SU-DHL-6 (cell line): Measurements from ENCODE around the gene RPS6KA4.

Experiments
- H2AFZ ChIP-seq: fragments of 200-600 bp; sonication (generic); 2 replicates; pipeline ENCODE4 v1.6.1; 2014; ENCODE audit warnings: low read depth, mild to moderate bottlenecking, moderate library complexity, mixed read lengths, antibody characterized with exemption, low read length; ENCODE audit not compliant: severe bottlenecking
- H3F3A ChIP-seq: fragments of 200-600 bp; shearing (Covaris generic); 2 replicates; pipeline ENCODE4 v1.6.0; 2016; ENCODE audit warnings: antibody characterized with exemption, mild to moderate bottlenecking; ENCODE audit not compliant: insufficient read depth
- H3K27ac ChIP-seq: fragments of 200-600 bp; sonication (generic); 2 replicates; pipeline ENCODE4 v1.5.1; 2016; ENCODE audit warnings: low read depth, mild to moderate bottlenecking, low read length, moderate library complexity, mixed read lengths
- H3K27me3 ChIP-seq: fragments of 200-600 bp; sonication (generic), shearing (Covaris generic); 2 replicates; pipeline ENCODE4 v1.6.0; 2014; ENCODE audit warnings: mild to moderate bottlenecking, low read length
- H3K36me3 ChIP-seq: fragments of 200-600 bp; sonication (generic); 2 replicates; pipeline ENCODE4 v1.6.1; 2014; ENCODE audit warnings: mild to moderate bottlenecking, low read length, mixed read lengths
- H3K4me2 ChIP-seq: fragments of 300-600, 200-600 bp; shearing (Covaris generic), sonication (generic); 2 replicates; pipeline ENCODE4 v1.6.0; 2014; ENCODE audit warnings: low read length, low read depth, mild to moderate bottlenecking; ENCODE audit not compliant: poor library complexity, severe bottlenecking
- H3K4me3 ChIP-seq: fragments of 200-600 bp; sonication (generic); 2 replicates; pipeline ENCODE4 v1.5.1; 2014; ENCODE audit warnings: antibody characterized with exemption, low read length, mild to moderate bottlenecking, mixed read lengths; ENCODE audit not compliant: insufficient read depth, poor library complexity, severe bottlenecking
- H3K79me2 ChIP-seq: fragments of 200-600 bp; sonication (generic); 2 replicates; pipeline ENCODE4 v1.6.1; 2014; ENCODE audit warnings: mild to moderate bottlenecking, low read length, moderate library complexity; ENCODE audit not compliant: insufficient read depth
- H3K9ac ChIP-seq: fragments of 200-600 bp; sonication (generic); 2 replicates; pipeline ENCODE4 v1.7.0; 2014; ENCODE audit warnings: mild to moderate bottlenecking, low read length
- H3K9me2 ChIP-seq: fragments of 200-600 bp; sonication (generic); replicated peaks from 2 replicates; pipeline ENCODE4 v1.6.1; 2014; ENCODE audit warnings: low read length; ENCODE audit not compliant: insufficient read depth
- H3K9me3 ChIP-seq: fragments of 200-600 bp; sonication (generic); 2 replicates; pipeline ENCODE4 v1.6.1; 2014; ENCODE audit warnings: low read length, mixed read lengths; ENCODE audit not compliant: insufficient read depth
- H4K20me1 ChIP-seq: fragments of 200-600 bp; sonication (generic); 2 replicates; pipeline ENCODE4 v1.6.1; 2014; ENCODE audit warnings: low read depth, mild to moderate bottlenecking, antibody characterized with exemption, low read length, moderate library complexity, mixed read lengths
- EZH2phosphoT487 ChIP-seq: fragments of 200-600 bp; sonication (generic), shearing (Covaris generic); conservative IDR thresholded peaks from 2 replicates; pipeline ENCODE4 v1.6.1; 2018; ENCODE audit warnings: mild to moderate bottlenecking, antibody characterized with exemption, low read length, moderate library complexity, mixed read lengths
- TF ChIP-seq, protein P1 (sequence below): fragments of 200-600 bp; sonication (generic); IDR thresholded peaks from one replicate; pipeline ENCODE4 v1.5.1; 2017; ENCODE audit warnings: antibody characterized with exemption, mild to moderate bottlenecking, low read length, moderate library complexity; ENCODE audit not compliant: insufficient read depth, poor library complexity, severe bottlenecking

RPS6KA4 gene

DNA sequence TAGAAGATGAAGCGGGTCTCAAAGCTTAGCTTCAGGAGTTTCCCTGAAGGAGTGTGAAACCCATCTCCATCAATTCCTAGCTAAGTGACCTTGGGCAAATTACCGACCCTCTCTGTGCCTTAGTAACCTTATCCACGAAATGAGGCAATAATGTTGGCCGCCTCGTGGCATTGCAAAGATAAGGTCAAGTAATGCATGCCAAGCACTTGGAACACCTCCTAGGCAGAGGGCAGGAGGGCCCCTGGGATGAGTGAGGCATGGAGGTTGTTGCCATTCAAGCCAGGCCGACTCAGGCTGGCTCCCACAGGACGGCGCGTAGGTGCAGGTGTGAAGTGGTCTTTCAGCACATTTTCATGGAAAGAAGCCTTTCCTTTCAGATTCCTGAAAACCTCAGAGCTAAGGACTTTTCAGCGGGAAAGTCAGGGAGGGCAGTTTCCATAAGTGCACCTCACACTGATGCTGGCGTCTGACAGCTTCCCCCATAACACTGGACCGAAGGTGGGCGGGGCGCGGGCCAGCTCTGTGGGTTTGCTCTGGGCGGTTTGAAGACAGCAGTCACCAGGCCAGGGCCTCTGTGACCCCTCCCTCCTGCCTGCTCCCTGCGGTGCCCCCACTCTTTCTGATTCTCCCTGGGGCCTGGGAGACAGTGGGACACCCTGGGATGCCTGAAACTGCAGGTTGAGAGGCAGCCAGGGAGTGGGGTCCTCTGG, 25.2 kb downstream of the RPS6KA4 start:
- Histone ChIP-seq H2AFZ (no peak overlapping the region), H3K79me2 (no peaks in the 10 kb centered on the region), H3K9me3 (no peaks in the 10 kb centered on the region), H3K9ac (no peak overlapping the region), H3K9me2 (no peaks in the 10 kb centered on the region), H3K27ac (no peak overlapping the region), H3K4me3 (no peak overlapping the region), H3K36me3 (no peaks in the 10 kb centered on the region), H3K27me3 (no peaks in the 10 kb centered on the region), H3F3A (no peaks in the 10 kb centered on the region), H4K20me1 (no peaks in the 10 kb centered on the region), H3K4me2 (no peak overlapping the region)
- TF ChIP-seq EZH2phosphoT487 = no peak
- TF ChIP-seq, protein P1, sequence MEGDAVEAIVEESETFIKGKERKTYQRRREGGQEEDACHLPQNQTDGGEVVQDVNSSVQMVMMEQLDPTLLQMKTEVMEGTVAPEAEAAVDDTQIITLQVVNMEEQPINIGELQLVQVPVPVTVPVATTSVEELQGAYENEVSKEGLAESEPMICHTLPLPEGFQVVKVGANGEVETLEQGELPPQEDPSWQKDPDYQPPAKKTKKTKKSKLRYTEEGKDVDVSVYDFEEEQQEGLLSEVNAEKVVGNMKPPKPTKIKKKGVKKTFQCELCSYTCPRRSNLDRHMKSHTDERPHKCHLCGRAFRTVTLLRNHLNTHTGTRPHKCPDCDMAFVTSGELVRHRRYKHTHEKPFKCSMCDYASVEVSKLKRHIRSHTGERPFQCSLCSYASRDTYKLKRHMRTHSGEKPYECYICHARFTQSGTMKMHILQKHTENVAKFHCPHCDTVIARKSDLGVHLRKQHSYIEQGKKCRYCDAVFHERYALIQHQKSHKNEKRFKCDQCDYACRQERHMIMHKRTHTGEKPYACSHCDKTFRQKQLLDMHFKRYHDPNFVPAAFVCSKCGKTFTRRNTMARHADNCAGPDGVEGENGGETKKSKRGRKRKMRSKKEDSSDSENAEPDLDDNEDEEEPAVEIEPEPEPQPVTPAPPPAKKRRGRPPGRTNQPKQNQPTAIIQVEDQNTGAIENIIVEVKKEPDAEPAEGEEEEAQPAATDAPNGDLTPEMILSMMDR = no peak

DNA sequence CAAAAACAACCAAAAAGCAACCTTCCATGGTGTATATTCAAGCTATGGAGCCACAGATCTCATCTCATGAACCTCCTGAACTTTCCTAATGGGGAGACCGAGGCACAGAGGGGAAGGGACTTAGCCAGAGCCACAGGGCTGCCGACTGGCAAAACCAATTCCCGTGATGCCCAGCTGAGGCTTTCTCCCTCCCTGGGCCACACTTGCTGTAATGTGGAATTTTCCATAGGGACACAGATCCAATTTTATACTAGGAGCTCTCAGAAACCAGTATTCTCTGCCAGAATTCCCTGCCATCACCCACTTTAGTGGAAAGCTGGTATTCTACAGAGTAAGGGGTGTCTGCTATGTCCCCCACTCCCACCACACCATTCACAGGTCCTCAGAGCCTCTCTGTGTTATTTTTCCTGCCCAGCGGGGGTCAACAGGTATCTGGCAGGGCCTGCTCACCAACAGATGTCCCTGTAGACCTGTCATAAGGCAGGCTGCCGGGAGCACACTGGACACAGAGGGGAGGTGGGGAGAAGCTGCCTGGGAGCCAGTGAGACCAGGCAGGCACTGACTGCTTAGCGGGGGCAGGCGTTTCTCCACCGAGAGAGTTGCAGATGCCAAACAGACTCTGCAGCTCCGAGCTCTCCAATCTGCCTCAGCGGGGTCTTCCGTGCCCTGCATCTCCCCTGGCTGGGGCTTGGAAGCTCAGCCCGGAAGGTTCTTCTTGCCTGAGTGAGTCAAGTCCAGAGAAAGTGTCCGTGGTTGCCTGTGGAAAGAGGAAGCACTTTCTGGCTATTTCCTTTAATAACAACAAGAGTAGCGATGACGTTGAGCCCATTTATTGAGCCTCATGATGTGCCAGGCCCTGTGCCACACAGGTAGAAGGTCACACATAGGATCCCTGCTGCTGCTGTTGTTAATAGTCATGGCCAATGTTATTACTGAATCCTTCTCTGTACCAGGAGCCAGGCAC, 26.3 kb downstream of the RPS6KA4 start:
- Histone ChIP-seq H4K20me1 (no peaks in the 10 kb centered on the region), H3K27ac (no peak overlapping the region), H3K79me2 (no peaks in the 10 kb centered on the region), H3K9me2 (no peaks in the 10 kb centered on the region), H3K27me3 (no peaks in the 10 kb centered on the region), H3K9me3 (no peaks in the 10 kb centered on the region), H3K36me3 (no peaks in the 10 kb centered on the region), H2AFZ (no peak overlapping the region), H3K4me2 (no peak overlapping the region), H3K4me3 (no peak overlapping the region), H3F3A (no peaks in the 10 kb centered on the region), H3K9ac (no peak overlapping the region)
- TF ChIP-seq, protein P1 = no peak
- no peak for TF ChIP-seq EZH2phosphoT487

DNA sequence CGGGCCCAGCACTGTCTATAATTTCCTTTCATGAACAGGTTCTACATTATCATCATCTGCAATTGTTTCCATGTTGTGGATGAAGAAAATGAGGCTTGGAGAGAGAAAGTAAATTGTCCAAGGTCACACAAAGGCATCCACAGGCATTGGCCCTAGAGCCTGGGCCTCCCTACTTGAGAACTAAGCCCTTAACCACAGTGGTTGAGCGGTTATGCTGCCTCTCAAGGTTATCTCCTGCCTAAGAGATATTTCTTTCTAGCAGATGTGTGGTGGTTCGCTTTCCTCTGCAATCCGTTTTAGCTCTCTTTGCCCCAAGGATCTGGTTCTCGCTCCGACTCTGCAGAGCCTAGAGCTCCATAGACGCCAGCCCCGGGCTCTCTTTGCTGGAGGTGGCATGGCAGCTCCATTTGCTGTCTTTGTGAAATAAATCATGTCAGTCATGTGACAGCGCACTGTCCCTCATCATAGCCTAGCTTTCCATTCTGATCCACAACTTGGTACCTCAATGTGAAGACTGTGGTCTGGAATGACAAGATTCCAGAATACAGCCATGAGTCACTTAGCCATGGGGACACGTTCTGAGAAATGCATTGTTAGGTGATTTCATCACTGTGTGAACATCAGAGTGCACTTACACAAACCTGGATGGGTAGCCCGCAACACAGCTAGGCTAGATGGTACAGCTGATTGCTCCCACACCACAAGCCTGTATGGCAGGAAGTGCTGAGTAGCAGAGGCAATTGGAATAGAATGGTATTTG, 27.2 kb downstream of the RPS6KA4 start:
- Histone ChIP-seq H3K9me2 (no peaks in the 10 kb centered on the region), H3K4me2 (no peak overlapping the region), H2AFZ (no peak overlapping the region), H3K27me3 (no peaks in the 10 kb centered on the region), H3K4me3 (no peak overlapping the region), H3K79me2 (no peaks in the 10 kb centered on the region), H3K36me3 (no peaks in the 10 kb centered on the region), H3K9ac (no peak overlapping the region), H4K20me1 (no peaks in the 10 kb centered on the region), H3K27ac (no peak overlapping the region), H3K9me3 (no peaks in the 10 kb centered on the region), H3F3A (no peaks in the 10 kb centered on the region)
- TF ChIP-seq, protein P1 = no peak
- no peak for TF ChIP-seq EZH2phosphoT487
